GM18499 (cell line): ENCODE results near the gene PTPN18.
"Not testable (repeated sequence)": the region's sequence is repeated elsewhere in the genome, so short reads cannot be mapped to it uniquely, and the experiment has no call there.

Source experiments
- ATAC-seq: cut with Tn5 transposase; IDR thresholded peaks from one replicate; pipeline ENCODE4 v1.9.1; 2021; ENCODE audit warnings: moderate number of reproducible peaks; ENCODE audit not compliant: insufficient read depth, unreplicated experiment

The PTPN18 gene, protein sequence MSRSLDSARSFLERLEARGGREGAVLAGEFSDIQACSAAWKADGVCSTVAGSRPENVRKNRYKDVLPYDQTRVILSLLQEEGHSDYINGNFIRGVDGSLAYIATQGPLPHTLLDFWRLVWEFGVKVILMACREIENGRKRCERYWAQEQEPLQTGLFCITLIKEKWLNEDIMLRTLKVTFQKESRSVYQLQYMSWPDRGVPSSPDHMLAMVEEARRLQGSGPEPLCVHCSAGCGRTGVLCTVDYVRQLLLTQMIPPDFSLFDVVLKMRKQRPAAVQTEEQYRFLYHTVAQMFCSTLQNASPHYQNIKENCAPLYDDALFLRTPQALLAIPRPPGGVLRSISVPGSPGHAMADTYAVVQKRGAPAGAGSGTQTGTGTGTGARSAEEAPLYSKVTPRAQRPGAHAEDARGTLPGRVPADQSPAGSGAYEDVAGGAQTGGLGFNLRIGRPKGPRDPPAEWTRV

DNA sequence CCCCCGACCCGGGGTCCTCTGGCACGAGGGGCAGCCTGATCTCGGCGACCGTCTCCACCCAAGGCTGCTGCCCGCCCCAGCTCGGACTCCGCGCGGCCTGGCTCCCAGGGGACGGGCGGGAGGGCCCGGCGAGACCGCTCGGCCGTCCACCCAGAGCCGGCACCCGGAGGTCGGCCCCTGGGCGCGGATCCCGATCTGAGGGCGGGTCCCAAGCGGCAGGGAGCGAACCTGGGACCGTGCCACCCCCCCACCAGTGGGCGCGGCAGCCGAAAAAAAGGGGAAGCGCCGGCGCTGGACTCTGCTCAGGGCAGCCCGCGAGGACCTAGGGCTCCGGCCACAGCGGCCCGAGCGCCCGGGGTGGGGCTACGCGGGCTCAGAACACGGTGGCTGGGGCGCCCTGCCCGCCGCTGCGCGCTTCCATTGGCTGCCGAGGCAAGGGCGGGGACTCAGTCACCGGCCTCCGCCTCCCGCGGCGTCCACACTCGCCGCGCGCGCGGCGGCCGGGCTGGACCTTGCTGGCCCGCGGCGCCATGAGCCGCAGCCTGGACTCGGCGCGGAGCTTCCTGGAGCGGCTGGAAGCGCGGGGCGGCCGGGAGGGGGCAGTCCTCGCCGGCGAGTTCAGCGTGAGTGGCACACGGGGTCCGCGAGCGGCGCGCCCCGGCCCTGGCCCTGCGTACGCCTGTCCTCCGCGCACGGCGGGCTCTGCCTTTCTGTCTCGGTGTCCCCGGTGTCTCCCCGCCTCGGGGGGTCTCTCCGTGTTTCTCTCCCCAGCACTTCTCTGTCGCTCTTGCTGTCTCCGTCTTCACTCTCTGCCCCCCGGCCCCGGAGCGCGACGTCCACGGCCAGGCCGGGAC is at the start of gene PTPN18:
Gene PTPN18 (plus strand): TSS at position 479 of the 854 bp plus-strand sequence. CDS start 52 bp downstream, at position 531.
- ATAC-seq = peak; percentile 53

DNA sequence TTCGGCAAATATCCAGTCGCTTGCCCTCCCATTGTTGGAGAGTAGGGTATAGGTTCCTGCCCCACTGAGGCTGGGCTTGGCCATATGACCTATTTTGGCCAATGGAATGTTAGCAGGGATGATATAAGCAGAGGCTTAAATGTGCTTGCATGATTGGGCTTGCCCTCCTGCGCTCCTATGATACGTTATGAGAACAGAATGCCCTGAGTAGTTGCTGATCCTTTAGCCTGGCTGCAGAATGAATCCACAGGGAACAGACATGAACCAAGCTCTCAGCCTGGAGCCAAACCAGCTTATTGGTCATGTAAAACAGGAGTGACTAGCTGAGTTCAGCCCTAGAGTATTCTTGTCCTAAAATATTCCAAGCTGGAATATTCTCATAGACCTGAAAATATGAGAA is 48.0 kb upstream of the PTPN18 start:
- no peak for ATAC-seq

DNA sequence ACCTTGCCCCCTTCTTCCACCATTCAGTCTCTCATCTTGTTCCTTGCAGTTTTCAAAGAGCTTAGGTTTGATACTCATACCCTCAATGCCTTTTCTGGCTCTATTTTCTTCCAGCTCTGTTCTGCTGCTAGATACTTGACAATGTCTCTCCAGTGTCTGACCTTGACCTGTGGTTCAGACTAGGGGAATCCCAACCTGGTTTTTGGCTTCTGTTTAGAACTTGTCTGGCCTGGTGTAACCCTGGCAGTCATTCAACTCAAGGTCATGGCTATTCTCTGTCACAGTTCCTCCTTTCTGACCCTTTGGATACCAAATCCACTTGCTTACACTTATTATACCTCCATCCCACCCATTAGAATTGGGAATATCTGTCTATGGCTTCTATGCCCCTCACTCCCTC is 45.0 kb upstream of the PTPN18 start:
- ATAC-seq = no peak

DNA sequence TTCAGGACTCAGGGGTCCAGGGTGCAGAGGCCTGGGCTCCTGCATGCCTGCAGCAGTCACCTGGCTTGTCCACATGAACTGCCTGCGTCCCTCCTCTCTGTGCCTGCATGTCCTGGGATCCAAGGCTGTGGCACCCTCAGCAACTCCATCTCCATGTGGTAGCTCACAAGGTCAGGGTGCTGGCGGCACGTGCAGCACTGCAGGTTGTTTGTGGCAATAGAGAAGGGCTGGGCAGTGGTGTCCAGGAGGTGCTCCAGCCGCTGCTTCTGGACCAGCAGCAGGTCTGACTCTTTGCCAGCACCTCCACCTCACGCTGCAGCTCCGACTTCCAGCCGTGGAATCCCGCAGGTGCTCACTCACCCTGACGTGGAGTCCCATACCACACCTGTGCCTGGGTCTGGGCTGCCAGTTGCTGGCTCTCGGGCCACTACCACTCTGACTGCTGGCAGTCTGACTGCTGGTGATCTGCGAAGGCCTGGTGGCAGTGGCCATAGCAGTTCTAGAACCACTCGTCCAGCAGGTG is 42.0 kb upstream of the PTPN18 start:
- ATAC-seq = no peak

DNA sequence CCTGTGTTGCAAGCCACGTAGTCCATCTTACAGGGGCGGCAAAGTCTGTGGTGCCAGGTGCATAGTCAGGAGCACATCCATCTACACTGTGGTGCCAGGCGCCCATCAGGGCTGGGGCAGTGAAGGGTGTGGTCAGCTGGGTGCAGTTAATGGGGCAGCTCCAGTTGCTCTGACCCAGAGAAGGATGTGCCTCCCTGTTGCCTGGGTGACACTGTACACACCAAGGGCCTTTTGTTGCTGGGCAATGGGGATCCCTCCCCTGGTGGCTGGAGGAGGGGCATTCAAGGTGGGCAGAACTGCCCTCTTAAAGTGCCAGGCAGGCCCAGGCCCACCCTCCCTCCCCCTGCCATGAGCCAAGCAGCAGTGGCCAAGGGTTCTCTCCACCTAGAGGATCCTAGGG is 41.5 kb upstream of the PTPN18 start:
- no peak for ATAC-seq

DNA sequence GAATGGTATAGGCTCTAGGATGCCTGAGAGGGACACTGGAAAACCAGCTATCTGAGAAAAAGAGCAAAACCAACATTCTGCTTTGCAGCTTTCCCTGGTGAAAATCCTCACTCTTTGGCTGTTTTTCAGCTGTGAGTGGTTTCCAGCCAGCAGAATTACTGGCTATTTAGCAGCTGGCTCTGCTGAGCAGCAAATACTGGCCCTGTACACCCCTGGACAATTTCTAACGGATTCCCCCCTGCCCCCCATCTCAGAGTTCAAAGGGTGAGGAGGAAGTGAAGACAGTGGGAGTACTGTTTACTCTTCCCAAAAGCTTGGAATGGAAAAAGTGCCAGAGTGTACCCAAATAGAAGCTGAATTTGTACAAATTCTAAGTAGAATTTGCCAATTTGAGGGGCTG is 39.3 kb upstream of the PTPN18 start:
- ATAC-seq = no peak

DNA sequence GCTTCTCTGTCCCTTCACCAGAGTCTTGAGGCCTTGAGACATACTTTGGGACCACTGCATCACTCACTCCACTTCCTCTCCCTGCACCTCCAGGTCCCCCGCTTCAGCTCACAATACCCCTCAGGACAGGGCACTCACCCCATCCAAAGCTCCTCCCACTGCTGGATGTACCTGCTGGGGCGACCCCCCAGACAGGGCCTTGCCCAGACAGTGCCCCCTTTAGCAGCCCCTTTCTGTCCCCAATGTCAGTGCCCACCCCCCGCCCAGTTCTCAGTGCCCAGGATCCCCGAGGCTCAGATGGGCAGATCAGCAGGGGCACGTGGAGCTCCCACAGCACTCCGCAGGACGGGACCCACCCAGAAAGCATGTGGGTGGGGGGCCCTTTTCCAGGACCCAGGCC is 37.0 kb upstream of the PTPN18 start:
- ATAC-seq = no peak

DNA sequence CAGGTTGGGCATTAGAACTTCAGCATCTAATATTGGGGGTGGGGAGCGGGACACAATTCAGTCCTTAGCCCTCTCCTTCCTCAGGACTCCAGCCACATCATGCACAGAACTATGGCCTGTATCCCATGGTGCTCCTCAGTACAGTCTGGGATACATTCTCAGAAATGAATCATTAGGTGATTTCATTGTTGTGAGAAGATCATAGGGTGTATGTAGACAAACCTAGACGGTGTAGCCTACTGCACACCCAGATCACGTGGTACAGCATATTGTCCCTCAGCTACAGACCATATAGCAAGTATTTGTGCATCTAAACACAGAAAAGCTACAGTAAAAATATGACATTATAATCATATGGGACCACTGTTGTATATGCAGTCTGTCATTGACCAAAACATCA is 36.3 kb upstream of the PTPN18 start:
- no peak for ATAC-seq

DNA sequence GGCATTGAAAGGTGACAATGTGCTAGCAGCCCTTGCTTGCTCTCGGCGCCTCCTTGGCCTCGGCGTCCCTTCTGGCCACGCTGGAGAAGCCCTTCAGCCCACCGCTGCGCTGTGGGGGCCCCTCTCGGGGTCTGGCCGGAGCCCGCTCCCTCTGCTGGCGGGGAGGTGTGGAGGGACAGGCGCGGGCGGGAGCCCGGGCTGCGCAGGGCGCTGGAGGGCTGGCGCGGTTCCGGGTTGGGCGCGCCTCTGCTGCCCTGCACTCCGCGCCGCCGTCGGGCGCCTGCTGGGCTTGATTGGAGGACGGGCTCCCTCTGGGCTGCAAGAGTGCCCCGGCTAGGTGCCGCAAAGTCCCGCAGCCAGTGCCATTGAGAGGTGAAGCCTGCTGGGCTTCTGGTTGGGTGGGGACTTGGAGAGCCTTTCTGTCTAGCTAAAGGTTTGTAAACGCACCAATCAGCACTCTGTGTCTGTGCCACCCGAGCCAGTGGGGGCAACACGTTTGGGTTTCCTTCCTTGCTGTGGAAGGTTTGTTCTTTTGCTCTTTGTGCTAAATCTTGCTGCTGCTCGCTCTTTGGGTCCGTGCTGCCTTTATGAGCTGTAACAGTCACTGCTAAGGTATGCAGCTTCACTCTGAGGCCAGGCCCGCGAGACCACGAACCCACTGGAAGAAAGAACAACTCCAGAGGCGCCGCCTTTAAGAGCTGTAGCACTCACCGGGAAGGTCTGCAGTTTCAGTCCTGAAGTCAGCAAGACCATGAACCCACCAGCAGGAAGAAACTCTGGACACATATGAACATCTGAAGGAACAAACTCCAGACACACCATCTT is 27.9 kb upstream of the PTPN18 start:
- ATAC-seq = no peak

DNA sequence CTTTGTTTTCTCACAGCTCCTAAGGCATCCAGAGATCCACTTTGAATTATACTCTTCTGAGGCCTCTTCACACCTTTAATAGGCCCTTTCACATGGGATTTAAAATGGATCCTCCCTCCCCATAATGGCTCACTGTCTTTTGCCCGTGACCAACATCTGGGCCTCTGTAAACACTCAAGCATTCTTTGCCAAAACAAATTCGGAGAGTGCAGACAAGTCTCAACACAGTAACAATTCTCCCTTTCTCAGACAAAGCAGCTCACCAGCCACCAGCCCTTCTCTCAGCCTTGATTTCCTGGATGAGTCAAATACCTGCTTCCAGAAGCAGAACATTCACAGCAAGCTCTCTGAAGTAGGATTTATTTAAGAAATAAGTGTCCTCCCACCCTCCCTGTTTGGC is 27.1 kb upstream of the PTPN18 start:
- no peak for ATAC-seq

DNA sequence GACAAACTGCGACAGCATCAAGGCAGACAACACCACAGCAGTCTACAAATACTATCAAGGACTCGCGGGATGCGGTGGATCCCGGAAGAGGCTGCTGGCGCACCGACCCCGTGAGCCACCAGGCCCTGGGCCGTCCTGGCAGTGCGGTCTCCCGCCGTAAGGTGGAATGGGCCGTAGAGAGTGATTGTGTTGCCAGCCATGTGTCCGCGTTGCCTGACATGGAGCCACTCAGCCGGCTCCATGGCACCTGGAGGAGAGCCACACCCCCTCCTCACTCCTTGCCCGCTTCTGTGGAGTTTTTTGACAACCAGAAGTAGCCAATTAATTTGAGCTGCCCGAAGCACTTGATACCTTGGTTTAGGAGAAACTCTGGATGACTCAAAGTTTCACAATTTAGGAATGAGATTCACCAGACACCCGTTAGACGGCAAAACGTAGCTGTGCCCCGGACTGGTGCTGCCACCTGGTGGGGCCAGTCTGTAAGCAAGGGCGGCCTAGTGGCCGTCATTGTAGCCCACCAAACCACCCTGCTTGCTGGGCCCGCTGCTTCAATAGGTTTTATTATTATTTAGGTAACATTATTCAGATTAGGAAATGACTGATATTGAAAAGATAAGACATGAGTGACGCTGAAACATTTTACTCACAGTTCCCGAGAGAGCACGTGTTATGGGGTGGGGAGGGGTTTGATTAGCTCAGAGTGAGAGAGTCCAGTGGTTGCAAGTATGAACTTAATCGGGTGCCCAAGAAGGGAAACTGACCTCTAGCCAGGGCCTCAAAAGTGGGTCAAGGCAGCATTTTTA is 23.4 kb upstream of the PTPN18 start:
- peak; percentile 53 for ATAC-seq

DNA sequence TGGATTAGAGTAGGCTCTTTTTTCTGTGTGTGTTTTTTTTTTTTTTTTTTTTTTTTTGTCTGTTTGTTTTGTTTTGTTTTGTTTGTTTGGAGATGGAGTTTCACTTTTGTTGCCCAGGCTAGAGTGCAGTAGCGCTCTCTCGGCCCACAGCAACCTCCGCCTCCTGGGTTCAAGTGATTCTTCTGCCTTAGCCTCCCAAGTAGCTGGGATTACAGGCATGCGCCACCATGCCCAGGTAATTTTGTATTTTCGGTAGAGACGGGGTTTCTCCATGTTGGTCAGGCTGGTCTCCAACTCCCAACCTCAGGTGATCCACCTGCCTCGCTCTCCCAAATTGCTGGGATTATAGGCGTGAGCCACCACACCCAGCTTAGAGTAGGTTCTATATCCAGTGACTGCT is 22.6 kb upstream of the PTPN18 start:
- not testable (repeated sequence) for ATAC-seq

DNA sequence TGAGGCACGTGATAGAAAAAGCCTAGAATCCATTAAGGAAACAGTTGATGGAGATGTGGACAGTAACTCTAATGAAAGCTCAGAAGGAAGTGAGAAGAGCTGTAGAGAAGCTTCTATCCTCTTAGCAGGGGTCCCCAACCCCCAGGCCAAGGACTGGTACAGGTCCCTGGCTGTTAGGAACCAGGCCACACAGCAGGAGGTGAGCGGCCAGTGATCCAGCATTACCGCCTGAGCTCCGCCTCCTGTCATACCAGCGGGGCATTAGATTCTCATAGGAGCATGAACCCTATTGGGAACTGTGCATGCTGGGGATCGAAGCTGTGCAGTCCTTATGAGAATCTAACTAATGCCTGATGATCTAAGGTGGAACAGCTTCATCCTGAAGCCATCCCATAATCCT is 21.8 kb upstream of the PTPN18 start:
- no peak for ATAC-seq

DNA sequence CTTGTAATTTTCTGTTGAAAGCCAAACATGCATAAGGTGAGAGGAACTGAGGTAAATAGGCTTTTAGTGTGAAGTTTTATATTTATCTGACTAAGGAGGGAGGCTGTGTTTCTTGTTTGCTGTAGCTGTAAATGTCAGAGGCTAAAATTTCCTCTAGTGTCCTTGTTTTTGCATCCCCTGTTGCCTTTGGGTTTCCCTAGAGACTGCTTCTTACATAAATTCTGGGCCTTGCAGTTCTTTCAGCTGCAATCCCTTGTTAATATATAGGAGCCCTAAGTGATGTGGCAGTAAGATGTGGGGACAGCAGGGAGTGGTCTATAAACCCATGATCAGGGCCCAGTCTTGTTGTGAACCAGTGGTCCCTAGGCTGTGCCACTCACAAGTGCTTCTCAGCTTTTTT is 20.6 kb upstream of the PTPN18 start:
- ATAC-seq = no peak

DNA sequence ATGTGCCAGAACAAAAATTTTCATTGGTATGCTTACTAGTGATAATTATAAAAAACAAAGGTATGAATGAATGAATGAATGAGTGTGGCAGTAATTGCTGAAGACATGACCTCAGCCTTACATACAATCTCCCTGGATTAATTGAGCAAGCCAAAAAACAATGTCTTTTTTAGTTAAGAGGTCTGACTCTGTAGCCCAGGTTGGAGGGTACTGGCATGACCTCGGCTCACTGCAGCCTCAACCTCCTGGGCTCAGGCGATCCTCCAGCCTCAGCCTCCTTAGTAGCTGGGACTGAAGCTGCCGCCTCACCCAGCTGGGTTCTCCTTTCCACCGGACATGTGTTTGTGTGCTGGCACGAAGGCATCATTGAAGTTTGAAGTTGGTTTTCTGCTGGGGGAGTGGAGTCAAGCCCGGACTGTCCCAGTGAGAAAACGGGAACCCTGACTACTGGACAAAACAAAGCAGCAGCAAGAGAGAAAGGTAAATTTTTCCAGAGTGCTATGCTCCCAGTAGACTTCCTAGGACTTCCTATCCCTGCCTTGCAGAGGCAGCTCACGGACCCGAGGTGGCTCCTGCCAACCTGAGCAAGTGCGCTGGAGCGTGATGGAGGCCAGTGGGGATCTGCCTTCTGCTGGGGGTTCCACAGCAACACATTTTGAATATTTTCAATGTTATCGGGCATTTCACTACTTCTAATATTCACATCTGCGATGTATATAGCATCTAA is 19.5 kb upstream of the PTPN18 start:
- no peak for ATAC-seq

DNA sequence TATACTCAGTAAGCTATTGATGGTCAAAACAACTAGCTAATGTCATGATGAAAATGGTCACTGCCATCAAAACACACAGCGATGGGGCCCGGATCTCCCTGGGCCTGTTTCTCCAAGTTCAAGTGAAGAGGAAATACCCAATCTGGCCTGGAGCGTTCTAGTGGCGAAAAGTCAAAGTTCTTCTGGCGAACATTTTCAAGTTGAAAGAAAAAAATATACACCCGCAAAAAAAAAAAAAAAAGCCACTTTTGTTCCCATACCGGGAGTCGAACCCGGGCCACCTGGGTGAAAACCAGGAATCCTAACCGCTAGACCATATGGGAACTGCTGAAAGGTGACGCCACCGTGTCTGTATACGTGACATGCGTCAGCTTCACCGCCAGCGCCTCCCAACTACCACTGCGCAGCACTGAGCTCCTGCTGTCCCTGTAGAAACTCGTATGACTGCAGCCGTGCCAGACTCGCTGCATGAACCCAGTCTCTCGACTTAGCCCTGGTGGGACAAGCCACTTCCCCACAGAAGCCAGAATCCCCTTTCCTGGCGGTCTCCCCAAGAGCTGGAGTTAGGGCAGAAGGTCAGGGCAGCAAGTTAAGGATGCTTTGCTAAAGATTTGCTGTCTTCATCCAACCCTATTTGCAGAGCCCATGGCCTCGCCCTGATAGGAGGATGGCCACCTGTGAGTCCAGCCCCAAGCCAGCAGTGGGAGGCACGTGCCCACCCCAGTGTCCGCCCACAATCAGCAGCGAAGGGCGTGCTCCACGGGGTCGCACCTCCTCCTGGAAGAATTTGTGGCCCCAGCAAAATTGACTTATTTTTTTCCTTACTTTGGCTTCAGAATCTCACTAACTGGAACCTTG is 18.8 kb upstream of the PTPN18 start:
- ATAC-seq = no peak

DNA sequence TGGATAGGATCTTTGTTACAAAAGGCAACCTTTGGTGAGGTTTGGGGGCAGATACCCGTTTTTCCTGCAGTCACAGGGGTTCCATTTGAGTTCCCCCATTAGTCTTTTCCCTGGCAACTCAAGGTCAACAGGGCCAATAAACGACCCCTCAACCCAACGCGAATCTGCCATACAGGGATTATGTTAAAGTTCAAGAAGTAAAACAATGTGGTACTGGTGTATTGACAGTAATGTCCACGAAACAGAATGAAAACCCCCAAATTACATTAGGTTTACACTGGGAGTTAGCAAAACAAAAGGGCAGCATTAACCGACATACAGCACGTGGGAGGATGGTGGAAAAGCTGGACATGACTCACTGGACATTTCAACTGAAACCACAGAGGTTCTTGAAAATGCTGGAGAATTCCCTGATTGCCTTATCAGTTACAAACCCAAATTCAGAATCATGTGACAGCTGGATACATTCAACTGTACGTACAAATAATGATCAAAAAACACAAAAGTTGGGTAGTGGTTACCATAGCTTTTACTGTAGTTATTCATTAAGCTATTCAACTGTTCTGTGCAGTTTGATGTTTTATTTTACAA is 18.0 kb upstream of the PTPN18 start:
- ATAC-seq = no peak
